ENCODE results near the gene PTPN1.
"Not testable (repeated sequence)": the region's sequence is repeated elsewhere in the genome, so short reads cannot be mapped to it uniquely, and the experiment has no call there.

Gene PTPN1

DNA sequence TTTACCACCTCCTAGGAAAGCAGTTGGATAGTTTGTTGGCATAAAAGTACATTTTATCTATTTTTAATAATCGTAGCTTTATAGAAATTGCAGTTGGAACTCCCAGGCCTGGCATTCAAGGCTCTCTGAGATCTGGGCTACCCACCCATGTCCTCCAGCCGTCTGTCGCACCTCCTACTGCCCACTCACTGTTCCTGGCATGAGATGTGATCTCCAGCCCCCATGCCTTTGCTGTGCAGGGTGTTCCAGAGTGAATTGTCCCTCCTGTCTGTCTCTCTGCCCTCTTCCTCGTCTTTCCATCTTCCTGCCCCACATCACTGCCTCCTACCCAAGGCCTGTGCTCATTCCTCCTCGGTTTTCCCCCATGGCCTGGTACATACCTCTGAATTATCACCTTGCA lies 50.7 kb downstream of the PTPN1 start:
- DNase-seq, result no peak

- peak; percentile 55 to 56 for DNase-seq
Observed at GRCh38 chr20:50561379-50562078, 51.3 kb downstream of the PTPN1 start.

- DNase-seq, result no peak
Observed at GRCh38 chr20:50562262-50562701, 52.1 kb downstream of the PTPN1 start.

GRCh38 chr20:50563133-50563944 lies 53.2 kb downstream of the PTPN1 start:
- DNase-seq, result no peak

GRCh38 chr20:50565383-50565782 lies 55.2 kb downstream of the PTPN1 start:
- no peak for DNase-seq

GRCh38 chr20:50565871-50566270 lies 55.7 kb downstream of the PTPN1 start:
- DNase-seq, result no peak

GRCh38 chr20:50567860-50568548 lies 57.8 kb downstream of the PTPN1 start:
- DNase-seq, result no peak

GRCh38 chr20:50568549-50568942 lies 58.4 kb downstream of the PTPN1 start:
- no peak for DNase-seq

DNA sequence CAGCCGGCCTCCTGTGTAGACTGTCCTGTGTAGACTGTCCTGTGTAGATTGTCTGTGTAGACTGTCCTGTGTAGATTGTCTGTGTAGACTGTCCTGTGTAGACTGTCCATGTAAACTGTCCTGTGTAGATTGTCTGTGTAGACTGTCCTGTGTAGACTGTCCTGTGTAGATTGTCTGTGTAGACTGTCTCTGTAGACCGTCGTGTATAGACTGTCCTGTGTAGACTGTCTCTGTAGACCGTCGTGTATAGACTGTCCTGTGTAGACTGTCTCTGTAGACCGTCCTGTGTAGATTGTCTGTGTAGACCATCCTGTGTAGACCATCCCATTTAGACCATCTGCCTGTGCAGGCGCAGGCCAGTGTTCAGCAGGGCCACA lies 59.3 kb downstream of the PTPN1 start:
- DNase-seq, result not testable (repeated sequence)

GRCh38 chr20:50569864-50570836 lies 60.0 kb downstream of the PTPN1 start:
- no peak for DNase-seq

DNA sequence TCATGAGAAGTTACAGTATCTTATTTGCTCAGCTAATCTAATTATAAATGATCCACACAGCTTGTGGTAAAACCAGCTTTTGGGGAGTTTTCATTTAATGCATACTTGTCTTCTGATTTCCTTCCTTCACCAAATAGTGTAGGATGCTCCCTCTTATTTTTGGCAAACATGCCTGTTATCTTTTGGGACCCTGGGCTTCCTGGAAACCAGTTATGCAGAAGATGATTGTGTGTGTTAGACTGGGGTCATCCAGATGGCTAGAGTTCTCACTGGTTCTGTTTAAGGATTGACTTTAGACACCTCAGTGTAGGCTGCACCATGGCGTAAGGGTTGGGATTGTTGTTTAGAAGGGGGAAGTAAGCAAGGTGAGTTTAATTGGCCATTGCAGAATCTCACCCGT lies 61.3 kb downstream of the PTPN1 start:
- no peak for DNase-seq

DNA sequence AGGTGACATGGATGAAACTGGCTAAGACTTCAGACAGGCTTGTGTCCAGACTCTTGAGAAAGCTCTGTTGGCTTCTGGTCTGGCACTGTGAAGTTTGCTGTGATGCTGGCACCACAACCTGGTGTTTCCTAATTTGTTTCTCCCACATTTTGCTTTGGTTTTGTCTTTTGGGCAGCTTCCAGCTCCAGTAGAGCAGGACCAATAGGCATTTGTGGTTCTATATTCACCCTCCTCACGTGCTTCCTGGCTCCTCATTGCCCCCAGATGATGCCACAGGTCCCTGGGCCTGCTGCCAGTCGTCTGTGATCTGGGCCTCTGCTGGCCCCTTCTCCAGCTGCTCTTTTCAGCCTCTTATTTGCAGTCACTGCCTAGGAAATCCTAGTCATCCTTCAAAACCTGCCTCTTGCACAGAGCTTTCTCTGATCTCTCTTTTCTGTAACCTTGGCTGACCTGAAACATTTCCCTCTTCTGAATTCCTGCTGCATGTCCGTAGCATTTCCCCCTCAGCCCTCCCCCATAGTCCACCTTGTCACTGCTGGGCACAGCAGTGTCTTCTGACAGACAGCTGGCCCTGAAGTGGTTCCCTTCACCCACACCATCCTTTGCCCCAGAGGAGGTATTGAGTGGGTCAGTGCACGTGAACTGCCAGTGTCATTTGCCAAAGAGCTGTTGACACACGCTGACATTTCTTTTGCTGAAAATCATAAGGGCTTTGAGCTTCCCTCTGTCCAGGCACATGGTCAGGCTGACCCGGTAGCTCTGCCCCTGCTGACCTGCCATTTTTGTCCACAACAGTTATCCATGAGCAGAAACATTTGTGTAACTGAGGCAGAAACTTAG lies 63.0 kb downstream of the PTPN1 start:
- DNase-seq, result no peak

DNA sequence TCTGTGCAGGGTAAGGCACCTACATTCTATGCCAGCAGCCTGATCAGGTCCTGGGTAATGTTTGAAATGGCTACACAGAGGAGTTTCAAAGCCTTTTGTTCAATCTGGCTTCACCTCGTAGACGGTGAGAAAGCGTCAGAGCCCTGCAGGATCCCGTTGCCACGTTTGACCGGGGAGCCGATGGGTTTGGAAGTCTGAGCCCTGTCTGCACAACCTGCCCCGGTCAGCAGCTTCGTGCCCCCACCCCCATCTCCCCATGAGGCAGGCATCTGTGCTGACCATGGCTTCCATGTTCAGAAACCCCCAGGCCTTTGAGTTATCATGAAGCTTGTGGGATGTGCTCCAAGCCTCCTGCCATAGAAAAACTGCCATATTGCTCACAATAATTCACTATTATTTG lies 63.9 kb downstream of the PTPN1 start:
- DNase-seq, result no peak

GRCh38 chr20:50574586-50574985 lies 64.4 kb downstream of the PTPN1 start:
- DNase-seq, result no peak

- DNase-seq, result peak; percentile 51 to 58
Observed at GRCh38 chr20:50575865-50576720, 65.9 kb downstream of the PTPN1 start.

DNA sequence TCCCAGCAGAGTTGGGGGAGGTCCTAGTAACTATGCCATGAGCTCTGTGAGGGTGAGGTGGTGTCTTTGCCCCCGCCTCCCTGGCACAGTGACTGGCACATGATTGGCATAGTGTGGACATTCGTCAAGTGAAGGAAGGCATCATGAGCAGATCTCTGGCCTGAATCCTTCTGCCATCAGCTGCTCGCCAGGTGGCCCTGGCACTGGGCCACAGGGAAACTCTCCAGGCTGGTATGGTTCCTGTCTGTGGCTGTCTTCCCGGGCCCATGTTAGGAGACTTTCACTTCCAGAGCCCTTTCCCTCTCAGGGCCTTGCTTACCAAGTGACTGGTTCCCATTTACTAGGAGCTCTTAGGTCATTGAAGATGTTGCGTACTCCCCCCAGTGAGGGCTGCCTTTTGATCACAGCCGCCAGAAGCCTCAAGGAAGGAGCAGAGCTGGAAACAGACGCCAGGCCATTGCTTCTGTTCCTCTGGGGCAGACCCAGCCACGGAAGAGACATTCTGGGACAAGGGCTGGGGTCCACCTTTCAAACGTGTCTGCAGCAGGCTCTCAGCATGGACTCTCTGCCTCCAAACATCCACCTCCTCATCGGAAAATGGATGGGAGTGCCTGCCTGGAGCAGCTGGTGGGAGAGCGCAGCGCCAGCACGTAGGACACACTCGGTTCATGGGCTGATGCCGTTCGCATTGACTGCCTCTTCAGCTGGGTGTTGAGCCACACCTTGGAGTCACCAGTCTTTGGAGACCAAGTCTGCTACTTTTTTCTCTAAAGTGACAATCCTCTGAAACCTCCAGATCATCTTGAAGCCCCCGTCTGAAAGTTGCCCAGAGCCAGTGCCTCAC lies 67.2 kb downstream of the PTPN1 start:
- no peak for DNase-seq

DNA sequence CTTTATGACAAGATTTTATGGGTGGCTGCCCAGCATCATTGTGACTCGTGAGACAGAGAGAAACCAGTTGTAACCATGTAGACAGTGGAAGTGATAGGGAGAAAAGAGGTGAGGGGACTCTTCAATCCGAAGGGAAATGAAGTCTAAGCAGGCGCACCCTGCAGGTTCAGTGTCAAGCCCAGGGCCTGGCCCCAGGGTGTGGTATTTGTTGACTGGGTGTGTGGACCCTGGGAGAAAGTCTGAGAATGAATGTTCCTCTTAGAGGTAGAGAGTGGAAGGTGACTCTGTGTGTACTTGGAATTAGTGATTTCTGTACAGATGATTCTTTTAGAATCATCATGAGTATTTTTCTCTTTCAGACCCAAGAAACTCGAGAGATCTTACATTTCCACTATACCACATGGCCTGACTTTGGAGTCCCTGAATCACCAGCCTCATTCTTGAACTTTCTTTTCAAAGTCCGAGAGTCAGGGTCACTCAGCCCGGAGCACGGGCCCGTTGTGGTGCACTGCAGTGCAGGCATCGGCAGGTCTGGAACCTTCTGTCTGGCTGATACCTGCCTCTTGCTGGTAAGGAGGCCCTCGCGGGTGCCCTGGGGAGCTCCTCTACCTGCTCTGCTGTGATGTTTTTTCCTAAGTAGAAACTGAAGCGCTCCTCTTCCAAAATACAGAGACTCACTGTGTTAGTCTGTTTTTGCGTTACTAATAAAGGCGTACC lies 68.0 kb downstream of the PTPN1 start:
- no peak for DNase-seq

- DNase-seq, result no peak
Observed at GRCh38 chr20:50578778-50579165, 68.6 kb downstream of the PTPN1 start.

DNA sequence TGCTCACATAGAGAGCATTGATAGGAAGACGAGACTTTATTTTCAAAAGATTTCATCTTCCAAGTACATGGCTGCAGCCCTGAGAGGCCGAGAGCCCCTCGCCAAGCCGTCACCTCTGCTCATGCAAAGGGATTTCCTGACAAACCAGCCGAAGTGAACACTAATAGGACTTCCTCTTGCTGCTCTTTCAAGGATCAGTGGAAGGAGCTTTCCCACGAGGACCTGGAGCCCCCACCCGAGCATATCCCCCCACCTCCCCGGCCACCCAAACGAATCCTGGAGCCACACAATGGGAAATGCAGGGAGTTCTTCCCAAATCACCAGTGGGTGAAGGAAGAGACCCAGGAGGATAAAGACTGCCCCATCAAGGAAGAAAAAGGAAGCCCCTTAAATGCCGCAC lies 69.3 kb downstream of the PTPN1 start:
- DNase-seq, result no peak
